ENCODE data around the gene IGSF21.
"Not testable (repeated sequence)": the region's sequence is repeated elsewhere in the genome, so short reads cannot be mapped to it uniquely, and the experiment has no call there.

The IGSF21 gene

DNA sequence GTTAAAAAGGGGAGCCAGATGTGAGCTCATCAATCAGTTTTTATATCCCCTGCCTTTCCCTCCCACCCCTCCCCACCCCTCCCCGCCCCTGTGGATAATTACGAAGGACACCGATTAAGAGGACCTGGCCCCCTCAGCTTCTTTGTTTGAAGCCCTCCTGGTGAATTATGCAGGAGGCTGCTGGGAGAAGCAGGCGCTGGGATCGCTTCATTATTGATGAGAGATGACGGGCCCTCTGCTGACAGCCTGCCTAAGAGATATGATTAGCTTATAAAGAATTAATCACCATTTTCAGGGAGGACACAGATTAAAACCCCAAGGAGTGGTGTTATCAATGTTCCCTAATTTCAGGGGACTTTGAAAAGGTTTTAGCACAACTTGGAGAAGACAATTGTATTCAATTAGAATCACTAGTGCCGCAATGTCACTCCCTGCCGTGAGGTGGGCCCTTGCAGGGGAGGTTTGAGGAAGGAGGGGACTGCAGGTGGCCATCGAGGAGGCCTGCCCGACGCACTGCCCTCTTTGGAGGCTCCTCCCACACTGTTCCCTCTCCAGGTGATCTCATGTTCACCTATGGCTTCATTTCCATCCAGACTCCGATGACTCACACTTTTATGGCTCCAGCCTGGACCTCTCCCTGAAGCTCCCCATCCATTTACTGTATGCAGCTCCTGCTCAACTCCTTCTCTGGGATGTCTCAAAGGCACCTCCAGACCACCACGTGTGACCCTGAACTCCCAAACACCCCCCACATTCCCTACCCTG is 306.1 kb downstream of the IGSF21 start:
- TF ChIP-seq POLR2AphosphoS5 (IDR thresholded peaks at IDR 0.05; ENCODE audit: low read depth, low read length) (no peak), TAF1 (IDR thresholded peaks at IDR 0.05; ENCODE audit: low read depth, low read length) (no peak), POLR2A (IDR thresholded peaks at IDR 0.05; ENCODE audit: low read depth, low read length) (no peak), PAX5 (IDR thresholded peaks at IDR 0.05; ENCODE audit: insufficient read depth, low read length, severe bottlenecking) (no peak)
- FAIRE-seq (no peak), DNase-seq (ENCODE audit: insufficient read length, low spot score) (no peak)

DNA sequence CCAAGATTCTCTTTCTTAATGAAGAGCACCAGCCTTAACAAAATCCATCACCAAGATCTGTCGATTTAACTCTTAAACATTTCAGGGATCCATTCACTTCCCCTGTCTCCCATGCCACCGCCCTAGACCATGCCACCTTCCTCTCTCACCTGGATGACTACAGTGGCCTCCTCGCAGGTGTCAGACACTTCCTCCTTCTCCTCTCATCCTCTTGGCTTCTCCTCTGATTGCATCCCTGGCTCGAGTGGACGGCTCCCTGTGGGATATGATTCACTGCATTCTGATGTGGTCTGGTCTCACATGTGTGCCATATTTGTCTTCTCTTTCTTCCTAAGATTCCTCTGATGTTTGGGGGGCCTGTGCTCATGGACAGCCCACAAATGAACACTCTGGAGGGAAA is 306.7 kb downstream of the IGSF21 start:
- TF ChIP-seq POLR2AphosphoS5 (IDR thresholded peaks at IDR 0.05; ENCODE audit: low read depth, low read length), result no peak
- no peak for TF ChIP-seq POLR2A (IDR thresholded peaks at IDR 0.05; ENCODE audit: low read depth, low read length)
- no peak for TF ChIP-seq POU2F2 (IDR thresholded peaks at IDR 0.05; ENCODE audit: low read depth, low read length)
- TF ChIP-seq TAF1 (IDR thresholded peaks at IDR 0.05; ENCODE audit: low read depth, low read length), result no peak
- no peak for TF ChIP-seq SPI1 (IDR thresholded peaks at IDR 0.05; ENCODE audit: low read depth, low read length)
- TF ChIP-seq PAX5 (IDR thresholded peaks at IDR 0.05; ENCODE audit: insufficient read depth, low read length, severe bottlenecking), result no peak
- FAIRE-seq (no peak), DNase-seq (ENCODE audit: insufficient read length, low spot score) (no peak)

DNA sequence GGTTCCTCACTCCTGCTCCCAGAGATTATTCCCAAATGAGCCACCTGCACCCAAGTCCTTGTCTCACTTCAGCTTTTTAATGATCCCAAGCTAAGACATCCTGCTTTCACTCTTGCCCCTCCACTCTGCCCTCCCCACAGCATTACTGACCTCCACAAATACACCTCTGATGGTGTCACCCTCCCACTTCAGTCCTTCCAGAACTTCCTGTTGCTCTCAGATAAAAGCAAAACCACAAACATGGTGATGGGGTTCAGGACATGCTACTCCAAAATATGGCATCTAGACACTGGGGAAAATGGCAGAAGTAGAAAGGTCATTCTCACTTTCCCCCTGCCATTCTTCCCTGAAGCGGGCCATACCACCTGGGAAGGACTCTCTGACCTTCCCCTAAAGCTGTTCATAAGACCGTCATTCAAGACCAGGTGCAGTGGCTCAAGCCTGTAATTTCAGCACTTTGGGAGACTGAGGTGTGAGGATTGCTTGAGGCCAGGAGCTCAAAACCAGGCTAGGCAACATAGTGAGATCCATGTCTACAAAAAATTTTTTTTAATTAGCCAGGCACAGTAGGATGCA is 307.4 kb downstream of the IGSF21 start:
- no peak for FAIRE-seq
- no peak for DNase-seq (ENCODE audit: insufficient read length, low spot score)
- TF ChIP-seq SPI1 (IDR thresholded peaks at IDR 0.05; ENCODE audit: low read depth, low read length) (no peak), POU2F2 (IDR thresholded peaks at IDR 0.05; ENCODE audit: low read depth, low read length) (no peak), PAX5 (IDR thresholded peaks at IDR 0.05; ENCODE audit: insufficient read depth, low read length, severe bottlenecking) (no peak), TAF1 (IDR thresholded peaks at IDR 0.05; ENCODE audit: low read depth, low read length) (no peak), POLR2AphosphoS5 (IDR thresholded peaks at IDR 0.05; ENCODE audit: low read depth, low read length) (no peak), POLR2A (IDR thresholded peaks at IDR 0.05; ENCODE audit: low read depth, low read length) (no peak)

- DNase-seq (ENCODE audit: insufficient read length, low spot score) (no peak), FAIRE-seq (no peak)
- TF ChIP-seq TAF1 (IDR thresholded peaks at IDR 0.05; ENCODE audit: low read depth, low read length), result no peak
- no peak for TF ChIP-seq SPI1 (IDR thresholded peaks at IDR 0.05; ENCODE audit: low read depth, low read length)
- no peak for TF ChIP-seq POU2F2 (IDR thresholded peaks at IDR 0.05; ENCODE audit: low read depth, low read length)
- TF ChIP-seq PAX5 (IDR thresholded peaks at IDR 0.05; ENCODE audit: insufficient read depth, low read length, severe bottlenecking), result no peak
- TF ChIP-seq POLR2AphosphoS5 (IDR thresholded peaks at IDR 0.05; ENCODE audit: low read depth, low read length), result no peak
Measured at GRCh38 chr1:18415448-18416027, 307.9 kb downstream of the IGSF21 start.

- not testable (repeated sequence) for FAIRE-seq; DNase-seq (ENCODE audit: insufficient read length, low spot score)
Measured at GRCh38 chr1:18416126-18416525, 308.5 kb downstream of the IGSF21 start.

DNA sequence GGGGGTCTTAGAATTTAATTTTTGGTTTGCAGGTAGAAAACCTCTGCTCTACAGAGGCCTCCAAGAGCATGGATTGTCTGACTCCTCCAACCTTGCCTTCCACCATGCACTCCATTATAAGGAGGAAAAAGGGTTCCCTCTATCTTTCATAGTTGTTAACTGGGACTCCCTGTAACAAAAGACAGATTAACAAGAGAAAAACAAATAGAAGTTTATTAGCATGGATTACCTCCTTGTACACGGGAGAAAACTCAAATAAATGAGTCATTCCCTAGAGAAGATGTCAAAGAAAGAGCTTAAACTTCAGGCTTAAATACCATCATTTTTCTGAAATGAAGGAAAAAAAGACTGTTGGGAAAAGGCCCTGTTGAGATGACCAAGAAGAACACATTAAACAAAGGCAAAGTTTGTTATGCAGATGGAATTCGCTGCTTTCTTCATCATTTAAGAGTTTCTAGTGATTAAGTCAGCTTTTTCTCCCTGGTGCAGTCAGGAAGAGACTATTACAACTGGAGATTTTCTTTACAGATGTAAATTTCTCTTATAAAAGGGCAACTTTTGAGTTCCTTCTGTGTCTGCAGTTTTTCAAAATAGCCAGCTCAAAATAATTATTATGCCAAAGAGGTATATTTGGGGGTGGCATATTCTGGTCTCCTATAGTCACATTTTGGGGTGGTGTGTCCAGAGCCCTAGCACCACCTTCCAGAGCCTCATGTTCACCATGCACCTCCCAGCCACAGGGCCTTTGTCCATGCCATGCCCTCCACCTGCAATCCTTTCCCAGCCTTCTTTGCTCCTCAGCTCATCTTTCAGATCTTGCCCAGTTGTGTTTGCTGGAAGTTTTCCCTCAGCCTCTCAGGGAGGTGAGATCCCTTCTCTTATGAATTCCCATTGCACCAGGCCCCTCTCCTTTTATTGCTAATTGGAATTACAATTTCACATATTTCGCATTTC is 310.0 kb downstream of the IGSF21 start:
- TF ChIP-seq SPI1 (IDR thresholded peaks at IDR 0.05; ENCODE audit: low read depth, low read length) (no peak), PAX5 (IDR thresholded peaks at IDR 0.05; ENCODE audit: insufficient read depth, low read length, severe bottlenecking) (no peak), POLR2AphosphoS5 (IDR thresholded peaks at IDR 0.05; ENCODE audit: low read depth, low read length) (no peak), POLR2A (IDR thresholded peaks at IDR 0.05; ENCODE audit: low read depth, low read length) (no peak), TAF1 (IDR thresholded peaks at IDR 0.05; ENCODE audit: low read depth, low read length) (no peak), POU2F2 (IDR thresholded peaks at IDR 0.05; ENCODE audit: low read depth, low read length) (no peak)
- FAIRE-seq (no peak), DNase-seq (ENCODE audit: insufficient read length, low spot score) (no peak)

- no peak for FAIRE-seq
- TF ChIP-seq SPI1 (IDR thresholded peaks at IDR 0.05; ENCODE audit: low read depth, low read length), result no peak
- DNase-seq (ENCODE audit: insufficient read length, low spot score), result no peak
Measured at GRCh38 chr1:18419113-18419844, 311.7 kb downstream of the IGSF21 start.

- no peak for FAIRE-seq
- no peak for TF ChIP-seq TAF1 (IDR thresholded peaks at IDR 0.05; ENCODE audit: low read depth, low read length)
- no peak for TF ChIP-seq PAX5 (IDR thresholded peaks at IDR 0.05; ENCODE audit: insufficient read depth, low read length, severe bottlenecking)
- TF ChIP-seq POU2F2 (IDR thresholded peaks at IDR 0.05; ENCODE audit: low read depth, low read length), result no peak
- TF ChIP-seq POLR2AphosphoS5 (IDR thresholded peaks at IDR 0.05; ENCODE audit: low read depth, low read length), result no peak
- no peak for TF ChIP-seq POLR2A (IDR thresholded peaks at IDR 0.05; ENCODE audit: low read depth, low read length)
- TF ChIP-seq SPI1 (IDR thresholded peaks at IDR 0.05; ENCODE audit: low read depth, low read length), result no peak
- no peak for DNase-seq (ENCODE audit: insufficient read length, low spot score)
Measured at GRCh38 chr1:18419845-18420184, 312.2 kb downstream of the IGSF21 start.

- DNase-seq (ENCODE audit: insufficient read length, low spot score), result no peak
- TF ChIP-seq POLR2A (IDR thresholded peaks at IDR 0.05; ENCODE audit: low read depth, low read length) (no peak), PAX5 (IDR thresholded peaks at IDR 0.05; ENCODE audit: insufficient read depth, low read length, severe bottlenecking) (no peak), SPI1 (IDR thresholded peaks at IDR 0.05; ENCODE audit: low read depth, low read length) (no peak), POU2F2 (IDR thresholded peaks at IDR 0.05; ENCODE audit: low read depth, low read length) (no peak), TAF1 (IDR thresholded peaks at IDR 0.05; ENCODE audit: low read depth, low read length) (no peak), POLR2AphosphoS5 (IDR thresholded peaks at IDR 0.05; ENCODE audit: low read depth, low read length) (no peak)
- no peak for FAIRE-seq
Measured at GRCh38 chr1:18422076-18422777, 314.6 kb downstream of the IGSF21 start.

All from GM12891 (cell line).